GM12878 (cell line): ENCODE measurements around the gene MAGI2. TPM values are rescaled to one million over a fixed set of nuclear protein-coding genes. Genes with fewer than 3 reads are reported as not detected.

Experiments used
- ATAC-seq: fragments of 200-7000 bp; cut with Tn5 transposase; 3 replicates; pipeline ENCODE4 v1.9.1; 2020; ENCODE audit warnings: mild to moderate bottlenecking, moderate library complexity
- BruUV-seq: library from RNA; stranded (reverse); fragments of 400-500 nt; replicated peaks from 2 replicates; lab custom pipeline; 2021; lab: Mats Ljungman, UMichigan
- CTCF ChIA-PET: fragments of 300-600 bp; sonication (Branson Sonifier 250); formaldehyde crosslinking; extraction: SDS; loops from one replicate; lab custom pipeline; 2021; ENCODE audit warnings: inconsistent platforms; lab: Yijun Ruan, JAX
- POLR2A ChIA-PET: fragments of 350-600 bp; formaldehyde crosslinking; extraction: SDS; loops from one replicate; lab custom pipeline; 2021; ENCODE audit warnings: inconsistent platforms; lab: Charles Lee
- RAD21 ChIA-PET: fragments of 300-600 bp; sonication (Branson Sonifier 250); formaldehyde crosslinking; loops from one replicate; lab custom pipeline; 2023; ENCODE audit warnings: antibody characterized with exemption; ENCODE audit not compliant: unreplicated experiment; lab: Charles Lee
- SMC1A ChIA-PET: fragments of 300-600 bp; sonication (Branson Sonifier 250); formaldehyde crosslinking; loops from one replicate; lab custom pipeline; 2023; ENCODE audit not compliant: unreplicated experiment, uncharacterized antibody; lab: Charles Lee
- DNase-seq: peaks from one replicate; pipeline ENCODE4 v3.0.0-alpha.2; 2011; ENCODE audit warnings: low read depth, low spot score
- FAIRE-seq: peaks from 3 replicates; lab custom pipeline; 2011; peaks lifted over from hg19 to GRCh38; lab: Jason Lieb, UNC
- H2AFZ ChIP-seq: 2 replicates; pipeline ENCODE4 v1.6.0; 2011; ENCODE audit warnings: low read depth, low read length, control low read depth; ENCODE audit not compliant: control insufficient read depth
- H3K27ac ChIP-seq: 2 replicates; pipeline ENCODE4 v1.5.1; 2011; ENCODE audit warnings: control low read depth; ENCODE audit not compliant: control insufficient read depth, insufficient read depth
- H3K27me3 ChIP-seq, 2 experiments: replicated peaks in 1 of 2; 2 replicates each; pipeline versions ENCODE4 v1.6.0 to v1.6.1; 2011; ENCODE audit warnings: low read length in 1 of 2; ENCODE audit not compliant: control insufficient read depth in 2 of 2, insufficient read depth in 2 of 2
- H3K36me3 ChIP-seq, 2 experiments: 2 replicates each; pipeline ENCODE4 v1.5.1; 2011; ENCODE audit warnings: low read length in 1 of 2; ENCODE audit not compliant: control insufficient read depth in 2 of 2, insufficient read depth in 2 of 2
- H3K4me1 ChIP-seq: 2 replicates; pipeline ENCODE4 v1.6.1; 2011; ENCODE audit warnings: mild to moderate bottlenecking, low read length, moderate library complexity, mixed read lengths; ENCODE audit not compliant: control insufficient read depth, insufficient read depth
- H3K4me2 ChIP-seq: 2 replicates; pipeline ENCODE4 v1.6.0; 2011; ENCODE audit warnings: control low read depth; ENCODE audit not compliant: control insufficient read depth, insufficient read depth
- H3K4me3 ChIP-seq: fragments of 200-600 bp; sonication (generic); 2 replicates; pipeline ENCODE4 v1.5.1; 2016
- H3K79me2 ChIP-seq: 2 replicates; pipeline ENCODE4 v1.6.0; 2011; ENCODE audit warnings: low read length; ENCODE audit not compliant: control insufficient read depth, insufficient read depth
- H3K9ac ChIP-seq: 2 replicates; pipeline ENCODE4 v1.8.0; 2011; ENCODE audit warnings: low read length, control low read depth, mixed read lengths; ENCODE audit not compliant: control insufficient read depth, insufficient read depth
- H3K9me3 ChIP-seq: replicated peaks from 3 replicates; pipeline ENCODE4 v1.5.1; 2011; ENCODE audit warnings: mild to moderate bottlenecking, low read length; ENCODE audit not compliant: control insufficient read depth, insufficient read depth
- H4K20me1 ChIP-seq: 2 replicates; pipeline ENCODE4 v1.6.0; 2011; ENCODE audit not compliant: control insufficient read depth, insufficient read depth
- ASH2L ChIP-seq: fragments of 300-600, 200-600 bp; sonication (generic); IDR thresholded peaks from 2 replicates; pipeline ENCODE4 v1.6.1; 2017; ENCODE audit warnings: low read depth, mild to moderate bottlenecking, borderline replicate concordance
- BHLHE40 ChIP-seq, 2 experiments: fragments of 450-650 bp in 1 of 2; IDR thresholded peaks; 2 replicates each; pipeline ENCODE4 v1.6.1; 2011 to 2017; ENCODE audit warnings: low read depth in 2 of 2, borderline replicate concordance in 1 of 2, improper control_type of control experiment in 1 of 2, low read length in 1 of 2, mild to moderate bottlenecking in 1 of 2
- BMI1 ChIP-seq: fragments of 450-650 bp; IDR thresholded peaks from 2 replicates; pipeline ENCODE4 v1.6.1; 2016; ENCODE audit warnings: mild to moderate bottlenecking, moderate library complexity, borderline replicate concordance
- CHD4 ChIP-seq: fragments of 200-600 bp; sonication (generic); IDR thresholded peaks from 2 replicates; pipeline ENCODE4 v1.6.1; 2016; ENCODE audit warnings: mild to moderate bottlenecking
- HDAC2 ChIP-seq: fragments of 200-600 bp; sonication (generic); IDR thresholded peaks from 2 replicates; pipeline ENCODE4 v1.6.1; 2017
- KLF5 ChIP-seq: fragments of 450-650 bp; IDR thresholded peaks from 2 replicates; pipeline ENCODE4 v1.6.1; 2014; ENCODE audit warnings: mild to moderate bottlenecking; ENCODE audit not compliant: partially characterized antibody
- NR2C2 ChIP-seq: IDR thresholded peaks from 2 replicates; pipeline ENCODE4 v1.6.1; 2011; ENCODE audit warnings: borderline replicate concordance, low read depth; ENCODE audit not compliant: control insufficient read depth, insufficient read length
- POLR2AphosphoS5 ChIP-seq: IDR thresholded peaks from 2 replicates; pipeline ENCODE4 v1.6.1; 2011; ENCODE audit warnings: mild to moderate bottlenecking, low read length, inconsistent platforms
- RAD21 ChIP-seq: IDR thresholded peaks from 2 replicates; pipeline ENCODE4 v1.6.1; 2011; ENCODE audit warnings: mild to moderate bottlenecking, low read depth, low read length, moderate library complexity; ENCODE audit not compliant: insufficient read depth
- STAT3 ChIP-seq: IDR thresholded peaks from 2 replicates; pipeline ENCODE4 v1.6.1; 2011; ENCODE audit warnings: low read depth, low read length, improper control_type of control experiment
- TCF3 ChIP-seq: IDR thresholded peaks from 2 replicates; pipeline ENCODE4 v1.6.1; 2012; ENCODE audit warnings: low read depth, mild to moderate bottlenecking, low read length, borderline replicate concordance; ENCODE audit not compliant: insufficient read depth
- YY1 ChIP-seq: IDR thresholded peaks from 2 replicates; pipeline ENCODE4 v1.6.1; 2011; ENCODE audit warnings: low read depth, mild to moderate bottlenecking, low read length
- ZNF274 ChIP-seq: IDR thresholded peaks from one replicate; pipeline ENCODE4 v1.8.0; 2011; ENCODE audit not compliant: insufficient read length, insufficient read depth
- in situ Hi-C: fragments of 300-500 bp; cut with MboI; formaldehyde crosslinking; loops from 9 replicates; pipeline ENCODE4 v1.14.3; 2018; ENCODE audit warnings: mixed read lengths
- intact Hi-C: fragments of 100-400 bp; cut with micrococcal nuclease; formaldehyde crosslinking; loops from one replicate; pipeline ENCODE4 v1.14.2; 2022; ENCODE audit not compliant: unreplicated experiment
- polyA plus RNA-seq, 11 experiments: library from polyadenylated mRNA; depleted of rRNA in 4 of 11; unstranded in 6 of 11; stranded (reverse) in 5 of 11; fragments of >200 nt; fragmentation: Nextera tagmentation in 4 of 11; fragmentation: Illumina TruSeq in 1 of 11; extraction: Ambion mirVana in 4 of 11; extraction: Trizol in 1 of 11; gene quantifications; 1 replicate in 1 of 11; 2 replicates in 10 of 11; pipeline versions ENCODE4 v1.2.1 to v1.2.3, GENCODE V29; 2011 to 2016; ENCODE audit warnings: inconsistent platforms in 2 of 11, missing spikeins in 2 of 11, low read depth in 1 of 11
- total RNA-seq, 4 experiments: library from RNA; depleted of rRNA in 3 of 4; stranded (reverse); fragments of >200 nt in 3 of 4; fragmentation: Illumina TruSeq in 1 of 4; extraction: Trizol in 1 of 4; gene quantifications; 2 replicates each; pipeline versions ENCODE4 v1.2.1 to v1.2.3, GENCODE V29; 2013 to 2021
- TF ChIP-seq, protein P1 (sequence below): IDR thresholded peaks from 2 replicates; pipeline ENCODE4 v1.6.1; 2012; ENCODE audit warnings: low read depth, low read length, improper control_type of control experiment
- TF ChIP-seq, protein P2 (sequence below): IDR thresholded peaks from 2 replicates; pipeline ENCODE4 v1.6.1; 2012; ENCODE audit warnings: improper control_type of control experiment, low read depth, low read length; ENCODE audit not compliant: insufficient replicate concordance
- TF ChIP-seq, protein P3 (sequence below): fragments of 450-650 bp; IDR thresholded peaks from 2 replicates; pipeline ENCODE4 v1.6.1; 2017; ENCODE audit warnings: borderline replicate concordance
- TF ChIP-seq, protein P4 (sequence below): fragments of 450-650 bp; IDR thresholded peaks from 2 replicates; pipeline ENCODE4 v1.6.1; 2014; ENCODE audit warnings: mild to moderate bottlenecking

MAGI2 gene
- total and polyA plus RNA-seq, 10 of the 15 experiments (the other 5 are each of a cell fraction or from before 2014, with no cell fraction given) = 0.01 to 0.31 (median 0.05) TPM; not detected in 2

DNA sequence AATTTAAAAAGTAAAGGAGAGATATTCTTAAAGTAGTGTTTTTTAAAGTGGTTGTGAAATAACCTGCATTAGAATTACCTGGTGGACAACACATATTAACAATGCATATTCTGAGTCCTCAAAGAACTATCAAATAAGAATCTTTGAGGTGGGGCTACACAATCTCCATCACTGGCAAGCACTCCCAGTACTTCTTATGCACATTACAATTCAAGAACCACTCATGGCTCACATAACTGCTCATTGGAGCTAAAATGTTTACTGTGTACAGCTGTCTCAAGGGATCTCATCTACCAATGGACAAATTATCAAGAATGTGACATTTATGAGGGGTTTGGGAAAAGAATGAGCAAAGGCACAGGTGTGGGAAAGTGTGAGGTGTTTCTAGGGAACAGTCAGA, 962.9 kb downstream of the MAGI2 start:
- TF ChIP-seq, protein P1, sequence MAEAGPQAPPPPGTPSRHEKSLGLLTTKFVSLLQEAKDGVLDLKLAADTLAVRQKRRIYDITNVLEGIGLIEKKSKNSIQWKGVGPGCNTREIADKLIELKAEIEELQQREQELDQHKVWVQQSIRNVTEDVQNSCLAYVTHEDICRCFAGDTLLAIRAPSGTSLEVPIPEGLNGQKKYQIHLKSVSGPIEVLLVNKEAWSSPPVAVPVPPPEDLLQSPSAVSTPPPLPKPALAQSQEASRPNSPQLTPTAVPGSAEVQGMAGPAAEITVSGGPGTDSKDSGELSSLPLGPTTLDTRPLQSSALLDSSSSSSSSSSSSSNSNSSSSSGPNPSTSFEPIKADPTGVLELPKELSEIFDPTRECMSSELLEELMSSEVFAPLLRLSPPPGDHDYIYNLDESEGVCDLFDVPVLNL = no peak
- TF ChIP-seq, protein P2, sequence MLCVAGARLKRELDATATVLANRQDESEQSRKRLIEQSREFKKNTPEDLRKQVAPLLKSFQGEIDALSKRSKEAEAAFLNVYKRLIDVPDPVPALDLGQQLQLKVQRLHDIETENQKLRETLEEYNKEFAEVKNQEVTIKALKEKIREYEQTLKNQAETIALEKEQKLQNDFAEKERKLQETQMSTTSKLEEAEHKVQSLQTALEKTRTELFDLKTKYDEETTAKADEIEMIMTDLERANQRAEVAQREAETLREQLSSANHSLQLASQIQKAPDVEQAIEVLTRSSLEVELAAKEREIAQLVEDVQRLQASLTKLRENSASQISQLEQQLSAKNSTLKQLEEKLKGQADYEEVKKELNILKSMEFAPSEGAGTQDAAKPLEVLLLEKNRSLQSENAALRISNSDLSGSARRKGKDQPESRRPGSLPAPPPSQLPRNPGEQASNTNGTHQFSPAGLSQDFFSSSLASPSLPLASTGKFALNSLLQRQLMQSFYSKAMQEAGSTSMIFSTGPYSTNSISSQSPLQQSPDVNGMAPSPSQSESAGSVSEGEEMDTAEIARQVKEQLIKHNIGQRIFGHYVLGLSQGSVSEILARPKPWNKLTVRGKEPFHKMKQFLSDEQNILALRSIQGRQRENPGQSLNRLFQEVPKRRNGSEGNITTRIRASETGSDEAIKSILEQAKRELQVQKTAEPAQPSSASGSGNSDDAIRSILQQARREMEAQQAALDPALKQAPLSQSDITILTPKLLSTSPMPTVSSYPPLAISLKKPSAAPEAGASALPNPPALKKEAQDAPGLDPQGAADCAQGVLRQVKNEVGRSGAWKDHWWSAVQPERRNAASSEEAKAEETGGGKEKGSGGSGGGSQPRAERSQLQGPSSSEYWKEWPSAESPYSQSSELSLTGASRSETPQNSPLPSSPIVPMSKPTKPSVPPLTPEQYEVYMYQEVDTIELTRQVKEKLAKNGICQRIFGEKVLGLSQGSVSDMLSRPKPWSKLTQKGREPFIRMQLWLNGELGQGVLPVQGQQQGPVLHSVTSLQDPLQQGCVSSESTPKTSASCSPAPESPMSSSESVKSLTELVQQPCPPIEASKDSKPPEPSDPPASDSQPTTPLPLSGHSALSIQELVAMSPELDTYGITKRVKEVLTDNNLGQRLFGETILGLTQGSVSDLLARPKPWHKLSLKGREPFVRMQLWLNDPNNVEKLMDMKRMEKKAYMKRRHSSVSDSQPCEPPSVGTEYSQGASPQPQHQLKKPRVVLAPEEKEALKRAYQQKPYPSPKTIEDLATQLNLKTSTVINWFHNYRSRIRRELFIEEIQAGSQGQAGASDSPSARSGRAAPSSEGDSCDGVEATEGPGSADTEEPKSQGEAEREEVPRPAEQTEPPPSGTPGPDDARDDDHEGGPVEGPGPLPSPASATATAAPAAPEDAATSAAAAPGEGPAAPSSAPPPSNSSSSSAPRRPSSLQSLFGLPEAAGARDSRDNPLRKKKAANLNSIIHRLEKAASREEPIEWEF = no peak
- TF ChIP-seq KLF5 (no peak), YY1 (no peak), ASH2L (no peak), NR2C2 (no peak), STAT3 (no peak), CHD4 (no peak), TCF3 (no peak), BHLHE40 (IDR thresholded peaks at IDR 0.05; ENCODE audit: borderline replicate concordance in 1 of 2, low read depth in 2 of 2, low read length in 1 of 2) (no peak), ZNF274 (no peak), BMI1 (no peak), POLR2AphosphoS5 (no peak), HDAC2 (no peak), RAD21 (no peak)
- TF ChIP-seq, protein P3, sequence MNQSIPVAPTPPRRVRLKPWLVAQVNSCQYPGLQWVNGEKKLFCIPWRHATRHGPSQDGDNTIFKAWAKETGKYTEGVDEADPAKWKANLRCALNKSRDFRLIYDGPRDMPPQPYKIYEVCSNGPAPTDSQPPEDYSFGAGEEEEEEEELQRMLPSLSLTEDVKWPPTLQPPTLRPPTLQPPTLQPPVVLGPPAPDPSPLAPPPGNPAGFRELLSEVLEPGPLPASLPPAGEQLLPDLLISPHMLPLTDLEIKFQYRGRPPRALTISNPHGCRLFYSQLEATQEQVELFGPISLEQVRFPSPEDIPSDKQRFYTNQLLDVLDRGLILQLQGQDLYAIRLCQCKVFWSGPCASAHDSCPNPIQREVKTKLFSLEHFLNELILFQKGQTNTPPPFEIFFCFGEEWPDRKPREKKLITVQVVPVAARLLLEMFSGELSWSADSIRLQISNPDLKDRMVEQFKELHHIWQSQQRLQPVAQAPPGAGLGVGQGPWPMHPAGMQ = no peak
- TF ChIP-seq, protein P4, sequence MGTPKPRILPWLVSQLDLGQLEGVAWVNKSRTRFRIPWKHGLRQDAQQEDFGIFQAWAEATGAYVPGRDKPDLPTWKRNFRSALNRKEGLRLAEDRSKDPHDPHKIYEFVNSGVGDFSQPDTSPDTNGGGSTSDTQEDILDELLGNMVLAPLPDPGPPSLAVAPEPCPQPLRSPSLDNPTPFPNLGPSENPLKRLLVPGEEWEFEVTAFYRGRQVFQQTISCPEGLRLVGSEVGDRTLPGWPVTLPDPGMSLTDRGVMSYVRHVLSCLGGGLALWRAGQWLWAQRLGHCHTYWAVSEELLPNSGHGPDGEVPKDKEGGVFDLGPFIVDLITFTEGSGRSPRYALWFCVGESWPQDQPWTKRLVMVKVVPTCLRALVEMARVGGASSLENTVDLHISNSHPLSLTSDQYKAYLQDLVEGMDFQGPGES = no peak
- TF ChIP-seq, all 136 proteins: peak for 0
- DNase-seq = no peak
- intact Hi-C loops (no loop called here), in situ Hi-C loops (no loop called here)
- Histone ChIP-seq H3K4me3 (no peak overlapping the region), H3K9me3 (no peaks in the 10 kb centered on the region), H3K27me3 (no peaks in the 10 kb centered on the region; a peak in 1 of 4 replicates), H3K79me2 (no peaks in the 10 kb centered on the region), H3K27ac (no peak overlapping the region), H3K9ac (no peak overlapping the region), H2AFZ (no peak overlapping the region), H3K4me1 (no peaks in the 10 kb centered on the region), H4K20me1 (no peaks in the 10 kb centered on the region), H3K4me2 (no peak overlapping the region), H3K36me3 (no peaks in the 10 kb centered on the region)
- BruUV-seq = no TSS peak
- SMC1A ChIA-PET = no interaction called here
- no peak for FAIRE-seq
- ATAC-seq = no peak
- CTCF ChIA-PET = interaction anchor here (1.5 kb wide), 1 partner anchor 11 kb away, joined by 3 read pairs; no protein-coding TSS in a partner anchor
- POLR2A ChIA-PET = no interaction called here
- RAD21 ChIA-PET = no interaction called here
